Fibroblast of mammary gland (primary cell): Measurements from ENCODE around the gene B4GALNT1.
A peak's percentile ranks its signal among the peaks of the same experiment; 100 is the strongest.

Experiments
- DNase-seq: peaks from one replicate; pipeline ENCODE4 v3.0.0-alpha.2; 2010; ENCODE audit warnings: low read depth
- H3K4me3 ChIP-seq: 2 replicates; pipeline ENCODE4 v1.5.1; 2011; ENCODE audit warnings: low read depth, mild to moderate bottlenecking, low read length, moderate library complexity; ENCODE audit not compliant: control insufficient read depth
- TF ChIP-seq, protein P1 (sequence below): conservative IDR thresholded peaks from 2 replicates; pipeline ENCODE4 v1.5.1; 2011; ENCODE audit warnings: low read depth, low read length, inconsistent platforms; ENCODE audit not compliant: control insufficient read depth, insufficient read depth

Gene B4GALNT1

DNA sequence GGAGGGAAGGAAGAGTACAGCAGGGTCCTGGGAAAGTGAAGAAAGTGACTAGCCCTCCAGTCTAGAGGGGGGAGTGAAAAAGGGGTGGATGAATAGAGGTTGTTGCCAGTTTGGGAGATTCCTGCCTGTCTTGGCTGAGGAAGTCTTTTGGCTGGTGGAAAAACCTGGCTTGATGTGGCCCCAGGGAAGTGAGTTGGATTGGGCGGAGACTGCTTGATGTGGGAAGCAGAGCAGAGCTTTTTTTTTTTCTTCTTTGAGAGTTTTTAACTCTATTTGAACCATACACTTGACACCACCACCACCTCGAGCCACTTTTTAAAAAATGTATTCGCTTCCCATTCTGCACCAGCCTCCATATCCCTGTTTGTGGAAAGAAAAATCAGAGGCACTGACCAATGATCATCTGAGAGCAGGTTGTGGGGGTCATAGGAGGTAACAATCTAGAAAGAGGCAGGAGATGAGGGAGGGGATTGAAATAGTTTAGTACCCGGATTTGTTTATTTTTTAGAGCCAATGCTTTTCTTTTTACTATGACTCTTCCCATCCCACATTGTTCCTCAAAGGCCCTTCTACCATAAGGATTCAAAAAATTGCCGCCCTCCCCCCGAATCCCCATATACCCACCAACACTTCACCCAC is 29.1 kb downstream of the B4GALNT1 start:
- TF ChIP-seq, protein P1, sequence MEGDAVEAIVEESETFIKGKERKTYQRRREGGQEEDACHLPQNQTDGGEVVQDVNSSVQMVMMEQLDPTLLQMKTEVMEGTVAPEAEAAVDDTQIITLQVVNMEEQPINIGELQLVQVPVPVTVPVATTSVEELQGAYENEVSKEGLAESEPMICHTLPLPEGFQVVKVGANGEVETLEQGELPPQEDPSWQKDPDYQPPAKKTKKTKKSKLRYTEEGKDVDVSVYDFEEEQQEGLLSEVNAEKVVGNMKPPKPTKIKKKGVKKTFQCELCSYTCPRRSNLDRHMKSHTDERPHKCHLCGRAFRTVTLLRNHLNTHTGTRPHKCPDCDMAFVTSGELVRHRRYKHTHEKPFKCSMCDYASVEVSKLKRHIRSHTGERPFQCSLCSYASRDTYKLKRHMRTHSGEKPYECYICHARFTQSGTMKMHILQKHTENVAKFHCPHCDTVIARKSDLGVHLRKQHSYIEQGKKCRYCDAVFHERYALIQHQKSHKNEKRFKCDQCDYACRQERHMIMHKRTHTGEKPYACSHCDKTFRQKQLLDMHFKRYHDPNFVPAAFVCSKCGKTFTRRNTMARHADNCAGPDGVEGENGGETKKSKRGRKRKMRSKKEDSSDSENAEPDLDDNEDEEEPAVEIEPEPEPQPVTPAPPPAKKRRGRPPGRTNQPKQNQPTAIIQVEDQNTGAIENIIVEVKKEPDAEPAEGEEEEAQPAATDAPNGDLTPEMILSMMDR, result no peak
- peak overlapping the region; percentile 72 for H3K4me3 ChIP-seq
- DNase-seq, result peak; percentile 60

DNA sequence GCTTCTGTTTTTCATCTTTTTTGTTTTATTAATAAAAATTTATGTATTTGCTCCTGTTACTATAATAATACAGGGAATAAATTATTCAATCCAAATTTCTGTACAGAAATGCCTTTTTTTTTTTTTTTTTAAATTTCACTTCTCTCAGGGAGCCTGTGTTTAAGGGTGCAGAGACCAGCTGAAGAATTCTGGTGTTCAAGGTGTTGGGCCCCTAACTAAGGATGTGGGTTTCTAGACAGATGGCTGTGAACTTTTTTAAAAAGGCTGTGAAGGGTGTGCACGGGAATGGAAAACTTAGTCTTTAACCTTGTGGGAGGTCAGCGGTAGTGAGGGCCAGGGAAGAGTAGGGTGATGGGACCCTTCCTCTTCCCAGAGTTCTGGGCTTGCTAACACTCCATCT is 29.7 kb downstream of the B4GALNT1 start:
- TF ChIP-seq, protein P1, result no peak
- no peak for DNase-seq
- H3K4me3 ChIP-seq, result no peak overlapping the region

DNA sequence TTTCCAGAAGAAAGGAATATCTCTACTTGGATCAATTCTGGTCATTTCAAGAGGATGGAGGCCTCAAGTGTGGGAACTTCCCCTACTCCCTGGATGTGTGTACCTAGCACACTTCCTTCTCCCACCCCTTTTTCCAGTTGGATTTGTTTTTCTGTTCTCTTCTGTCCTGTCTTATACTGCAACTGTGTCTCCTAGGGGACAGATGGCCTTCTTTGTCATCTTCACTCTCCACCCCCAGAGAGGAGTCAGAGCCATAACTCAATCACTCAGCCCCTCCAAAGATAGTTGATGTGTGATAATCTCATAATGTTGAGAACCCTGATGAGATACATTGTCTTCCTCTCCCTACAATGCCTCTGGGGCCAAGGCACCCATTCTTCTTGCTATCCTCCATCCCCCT is 30.5 kb downstream of the B4GALNT1 start:
- TF ChIP-seq, protein P1, result no peak
- DNase-seq, result no peak
- no peak overlapping the region for H3K4me3 ChIP-seq

DNA sequence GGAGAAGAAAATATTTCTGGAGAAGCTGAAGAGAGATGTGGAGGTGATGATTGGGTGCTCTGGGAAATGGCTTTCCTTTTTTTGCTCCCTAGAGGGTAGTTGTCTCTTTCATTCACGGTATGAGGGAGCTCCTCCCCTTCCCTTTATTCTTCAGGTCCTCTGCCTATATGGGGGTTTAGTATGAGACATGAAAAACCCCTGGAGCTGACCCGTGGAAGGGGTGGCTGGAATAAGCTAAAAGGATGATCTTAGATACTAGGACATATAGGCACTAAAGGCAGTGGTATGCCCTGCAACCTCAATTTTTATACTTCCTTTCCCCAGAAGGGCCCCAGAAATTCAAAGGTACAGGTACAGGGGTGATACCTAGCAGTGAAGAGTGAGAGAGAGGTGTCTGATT is 32.6 kb downstream of the B4GALNT1 start:
- DNase-seq, result no peak
- no peak overlapping the region for H3K4me3 ChIP-seq
- TF ChIP-seq, protein P1, result no peak

DNA sequence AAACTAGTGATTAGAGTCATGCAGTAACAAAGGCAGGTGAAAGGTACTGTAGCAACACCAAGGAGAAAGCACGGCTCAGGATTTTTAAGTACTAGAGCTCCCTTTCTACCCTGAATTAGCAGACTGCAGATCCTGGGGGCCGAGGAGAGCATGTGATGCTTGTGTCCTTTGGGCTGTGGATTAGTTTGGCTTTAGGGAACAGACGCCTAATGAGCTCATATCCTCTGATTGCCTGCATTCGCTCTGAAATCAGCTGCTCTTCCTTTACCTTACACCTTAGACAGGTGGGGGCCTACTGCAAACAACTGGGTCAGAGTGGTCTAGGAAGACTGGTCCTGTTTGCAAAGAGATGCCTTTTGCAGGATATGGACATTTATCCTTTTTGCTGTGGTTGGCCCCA is 39.8 kb downstream of the B4GALNT1 start:
- H3K4me3 ChIP-seq, result no peak overlapping the region
- TF ChIP-seq, protein P1, result no peak
- DNase-seq, result no peak

DNA sequence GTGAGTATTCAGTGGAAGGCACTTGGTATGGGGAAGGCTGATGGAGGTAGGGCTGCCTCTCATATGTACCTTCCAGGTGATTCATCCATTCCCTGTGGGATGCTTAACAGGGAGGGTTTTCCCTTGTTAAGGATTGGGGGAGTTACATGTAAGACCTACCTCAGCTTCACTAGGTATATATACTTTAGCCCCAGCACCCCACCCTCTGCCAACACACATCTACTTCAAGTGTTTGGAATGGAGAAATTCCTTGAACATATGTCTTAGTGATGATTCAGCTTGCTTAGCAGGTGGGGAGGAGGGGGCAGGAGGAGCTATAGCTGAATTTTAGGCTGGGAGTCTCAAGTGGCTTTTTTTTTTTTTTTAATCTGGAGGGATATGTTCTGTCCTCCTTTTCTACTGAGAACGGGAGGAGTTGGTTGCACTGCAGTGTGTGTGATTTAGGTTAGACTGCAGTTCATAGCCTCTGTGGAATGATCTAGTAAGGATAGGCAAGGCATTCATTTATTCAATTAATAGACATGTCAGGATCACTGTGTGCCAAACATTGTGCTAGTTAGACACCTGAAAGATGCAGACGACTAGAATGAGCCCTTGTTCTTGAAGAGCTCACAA is 40.3 kb downstream of the B4GALNT1 start:
- H3K4me3 ChIP-seq, result no peak overlapping the region
- DNase-seq, result no peak
- TF ChIP-seq, protein P1, result no peak

DNA sequence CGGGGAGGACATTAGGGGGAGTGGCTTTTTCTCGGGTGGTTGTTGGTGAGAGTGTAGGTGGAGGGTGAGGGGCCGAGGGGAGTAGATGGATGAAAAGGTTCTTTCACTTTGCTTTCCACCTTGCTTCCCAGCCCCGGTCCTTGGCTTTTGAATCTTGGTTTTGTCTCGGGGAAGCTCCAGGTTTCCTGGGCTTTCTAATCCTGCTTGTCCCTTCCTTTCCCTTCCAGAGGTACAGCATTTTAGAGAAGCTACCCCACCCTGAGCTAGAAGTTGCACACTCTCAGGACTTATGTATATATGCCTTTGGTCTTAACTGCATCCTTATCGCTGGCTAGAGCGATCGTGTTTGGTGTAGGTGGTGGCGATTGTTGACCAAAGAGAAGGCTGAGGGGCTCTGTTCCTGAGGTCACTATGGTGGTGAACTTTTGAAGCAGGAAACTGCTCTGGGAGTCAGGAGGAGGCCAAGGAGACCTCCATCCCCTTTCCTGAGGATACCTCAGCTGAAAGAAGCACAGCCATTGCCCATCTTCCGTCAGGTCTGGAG is 41.1 kb downstream of the B4GALNT1 start:
- no peak for DNase-seq
- peak overlapping the region; percentile 71 for H3K4me3 ChIP-seq
- TF ChIP-seq, protein P1, result no peak
